Neural progenitor cell (in vitro differentiated cells): ENCODE data around the gene ASPA.

ENCODE experiments used
- EZH2 ChIP-seq: fragments of 200-600 bp; sonication (generic); IDR thresholded peaks from 2 replicates; pipeline ENCODE4 v1.6.1; 2017; ENCODE audit warnings: antibody characterized with exemption, mild to moderate bottlenecking, moderate library complexity
- TF ChIP-seq, protein P1 (sequence below): fragments of 200-600 bp; sonication (generic); IDR thresholded peaks from 2 replicates; pipeline ENCODE4 v1.5.1; 2017; ENCODE audit warnings: antibody characterized with exemption, mild to moderate bottlenecking

- TF ChIP-seq, protein P1, sequence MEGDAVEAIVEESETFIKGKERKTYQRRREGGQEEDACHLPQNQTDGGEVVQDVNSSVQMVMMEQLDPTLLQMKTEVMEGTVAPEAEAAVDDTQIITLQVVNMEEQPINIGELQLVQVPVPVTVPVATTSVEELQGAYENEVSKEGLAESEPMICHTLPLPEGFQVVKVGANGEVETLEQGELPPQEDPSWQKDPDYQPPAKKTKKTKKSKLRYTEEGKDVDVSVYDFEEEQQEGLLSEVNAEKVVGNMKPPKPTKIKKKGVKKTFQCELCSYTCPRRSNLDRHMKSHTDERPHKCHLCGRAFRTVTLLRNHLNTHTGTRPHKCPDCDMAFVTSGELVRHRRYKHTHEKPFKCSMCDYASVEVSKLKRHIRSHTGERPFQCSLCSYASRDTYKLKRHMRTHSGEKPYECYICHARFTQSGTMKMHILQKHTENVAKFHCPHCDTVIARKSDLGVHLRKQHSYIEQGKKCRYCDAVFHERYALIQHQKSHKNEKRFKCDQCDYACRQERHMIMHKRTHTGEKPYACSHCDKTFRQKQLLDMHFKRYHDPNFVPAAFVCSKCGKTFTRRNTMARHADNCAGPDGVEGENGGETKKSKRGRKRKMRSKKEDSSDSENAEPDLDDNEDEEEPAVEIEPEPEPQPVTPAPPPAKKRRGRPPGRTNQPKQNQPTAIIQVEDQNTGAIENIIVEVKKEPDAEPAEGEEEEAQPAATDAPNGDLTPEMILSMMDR: no peak
- TF ChIP-seq EZH2: no peak
These were observed 1.6 kb upstream of the ASPA start for GRCh38 chr17:3474212-3474611.
